HG02759 (cell line): ENCODE measurements around the gene RESF1.

Experiments used
- ATAC-seq: cut with Tn5 transposase; IDR thresholded peaks from one replicate; pipeline ENCODE4 v1.9.1; 2021; ENCODE audit warnings: mild to moderate bottlenecking, moderate library complexity; ENCODE audit not compliant: unreplicated experiment

Gene RESF1

DNA sequence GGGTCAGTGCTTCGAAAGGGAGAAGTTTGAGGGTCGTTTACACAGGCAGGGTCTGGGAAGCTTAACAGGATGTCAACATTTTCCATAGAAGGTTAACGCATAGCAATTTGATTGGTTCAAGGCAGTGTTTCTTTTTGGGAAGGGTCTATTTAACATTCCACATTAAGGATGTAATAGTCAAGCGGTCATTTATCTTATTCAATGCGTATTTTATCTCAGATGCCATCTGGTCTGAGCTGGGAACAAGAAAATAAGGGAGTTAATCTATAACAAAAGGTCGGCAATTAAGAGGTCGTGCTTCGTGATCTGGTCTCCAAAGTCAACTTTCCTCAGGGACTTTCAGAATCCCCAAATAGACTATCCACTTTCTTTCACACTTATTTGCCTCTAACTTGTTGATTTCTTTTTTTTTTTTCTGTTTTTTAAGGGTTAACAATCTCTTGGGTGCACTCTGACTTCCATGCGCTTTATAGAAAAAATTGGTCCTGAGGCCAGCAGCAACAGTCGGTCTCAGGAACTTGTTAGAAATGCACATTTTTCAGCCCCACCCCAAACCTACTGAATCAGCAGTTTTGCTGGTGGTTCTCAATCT lies 550 bp upstream of the RESF1 start:
- no peak for ATAC-seq

DNA sequence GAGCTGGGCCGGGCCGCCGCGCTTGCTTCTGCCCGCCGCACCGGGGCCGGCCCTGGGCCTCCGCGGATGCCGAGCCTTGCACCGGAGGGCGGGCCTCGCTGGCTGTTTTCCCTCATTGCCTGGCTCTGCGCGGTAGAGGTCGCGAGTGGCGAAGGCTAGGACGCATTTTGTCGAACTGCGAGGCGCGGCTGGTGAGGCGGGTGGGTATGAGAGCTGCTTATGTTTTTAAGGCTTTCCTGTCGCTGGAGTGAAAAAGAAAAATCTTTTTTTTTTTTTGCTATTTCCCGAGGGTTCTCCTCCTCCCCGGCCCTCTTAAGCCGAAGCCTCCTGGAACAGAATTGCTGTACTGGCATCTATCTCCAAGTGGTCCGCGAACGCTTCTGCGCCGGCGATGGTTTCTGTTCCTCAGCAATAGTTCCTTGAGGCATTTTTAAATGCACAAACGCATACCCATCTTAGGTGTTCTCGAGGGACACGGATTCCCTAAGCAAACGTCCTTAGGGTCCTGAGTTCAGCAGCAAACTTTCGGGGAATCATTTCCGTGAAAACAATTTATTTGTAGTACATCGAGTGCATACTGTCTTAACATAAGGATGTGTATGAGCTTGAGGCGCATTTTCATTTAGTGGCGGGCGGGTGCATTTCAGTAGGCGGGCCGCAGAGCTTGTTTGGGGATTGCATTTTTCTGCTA lies 631 bp downstream of the RESF1 start:
- ATAC-seq = peak; percentile 50

DNA sequence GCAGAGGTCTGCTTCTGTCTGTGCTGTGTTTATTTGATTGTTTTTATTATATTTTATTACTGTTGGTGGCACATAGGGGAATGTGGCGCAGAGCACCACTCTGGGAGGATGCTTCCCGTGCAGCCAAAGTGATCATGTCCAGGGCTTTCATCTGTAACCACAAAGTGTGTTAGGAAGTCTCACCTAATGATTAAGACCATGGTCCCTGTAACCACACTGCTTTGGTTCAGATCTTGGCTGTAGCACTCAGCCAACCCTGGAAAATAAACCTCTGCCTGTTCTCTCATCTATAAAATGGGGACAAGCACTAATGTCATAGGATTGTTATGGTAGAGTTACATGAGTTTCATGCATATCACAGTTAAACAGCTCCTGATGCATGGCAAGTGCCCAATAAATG lies 1.9 kb downstream of the RESF1 start:
- no peak for ATAC-seq

DNA sequence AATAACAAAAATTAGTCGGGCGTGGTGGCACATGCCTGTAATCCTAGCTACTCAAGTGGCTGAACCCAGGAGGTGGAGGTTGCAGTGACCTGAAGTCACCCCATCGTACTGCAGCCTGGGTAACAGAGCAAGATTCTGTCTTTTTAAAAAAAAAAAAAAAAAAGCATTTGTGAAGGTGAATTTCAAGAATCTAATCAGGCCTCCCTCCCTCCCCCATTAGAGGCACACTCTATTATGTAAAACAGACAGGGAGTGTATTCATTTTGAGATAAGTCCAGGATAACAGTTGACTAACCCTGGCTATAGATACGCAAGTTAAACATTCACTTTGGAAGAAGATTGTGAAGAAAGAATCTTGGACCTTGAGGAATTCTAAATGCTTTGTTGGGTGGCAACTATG lies 2.9 kb downstream of the RESF1 start:
- ATAC-seq = no peak

DNA sequence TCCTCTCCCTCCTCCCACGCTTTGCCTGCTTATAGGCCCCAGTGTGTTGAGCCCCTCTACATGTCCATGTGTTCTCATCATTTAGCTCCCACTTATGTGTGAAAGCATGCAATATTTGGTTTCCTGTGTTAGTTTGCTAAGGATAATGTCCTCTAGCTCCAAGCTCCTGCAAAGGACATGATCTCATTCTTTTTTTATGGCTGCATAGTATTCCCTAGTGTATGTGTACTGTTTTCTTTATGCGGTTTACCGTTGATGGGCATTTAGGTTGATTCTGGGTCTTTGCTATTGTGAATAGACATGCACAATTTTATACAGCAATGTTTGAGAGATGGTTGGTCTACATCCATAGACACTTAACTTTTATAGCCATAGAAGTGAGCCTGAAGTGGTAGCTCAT lies 5.1 kb downstream of the RESF1 start:
- ATAC-seq = no peak

DNA sequence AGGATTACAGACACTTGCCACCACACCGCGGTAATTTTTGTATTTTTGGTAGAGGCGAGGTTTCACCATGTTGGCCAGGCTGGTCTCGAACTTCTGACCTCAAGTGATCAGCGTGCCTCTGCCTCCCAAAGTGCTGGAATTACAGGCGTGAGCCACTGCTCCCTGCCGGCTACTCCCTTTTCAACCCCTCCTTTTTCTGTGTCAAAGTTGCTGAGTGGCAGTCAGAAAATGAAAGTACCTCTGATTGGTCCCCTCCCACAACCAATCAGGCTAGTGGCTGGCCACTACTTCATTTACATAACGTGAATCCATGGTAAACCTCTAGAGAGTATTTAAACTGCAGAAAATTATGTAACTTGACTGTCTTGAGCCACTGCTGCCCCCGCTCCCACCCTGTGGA lies 5.9 kb downstream of the RESF1 start:
- no peak for ATAC-seq

DNA sequence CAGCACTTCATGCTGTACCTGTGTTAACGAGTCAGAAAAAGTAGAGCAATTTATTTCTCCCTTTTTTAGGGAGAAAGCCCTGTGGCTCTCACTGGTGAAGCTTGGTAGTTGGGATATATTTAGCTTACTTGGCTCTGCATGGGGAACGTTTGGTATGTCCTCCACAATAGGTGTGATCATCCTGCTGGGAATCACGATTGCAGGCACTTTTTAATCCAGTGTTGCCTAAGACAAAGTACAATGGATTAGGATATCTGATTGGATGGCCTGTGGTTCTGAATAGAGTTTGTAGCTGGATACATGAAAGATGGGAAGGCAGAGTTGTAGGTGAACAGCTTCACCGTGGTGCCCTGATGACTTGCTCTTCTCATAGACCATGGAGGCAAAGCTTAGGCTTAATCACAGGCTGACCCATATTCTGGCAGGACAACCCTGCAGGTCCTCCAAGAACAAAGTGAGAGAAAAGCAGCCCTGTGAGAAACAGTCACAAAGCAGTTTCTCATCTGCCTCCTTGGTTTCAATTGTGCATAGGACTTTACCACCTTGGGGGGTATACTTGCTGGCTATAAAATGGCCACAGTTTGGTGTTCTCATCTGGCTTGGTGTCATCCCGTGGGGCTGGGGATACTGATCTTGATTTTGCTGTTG lies 7.5 kb downstream of the RESF1 start:
- ATAC-seq = no peak

DNA sequence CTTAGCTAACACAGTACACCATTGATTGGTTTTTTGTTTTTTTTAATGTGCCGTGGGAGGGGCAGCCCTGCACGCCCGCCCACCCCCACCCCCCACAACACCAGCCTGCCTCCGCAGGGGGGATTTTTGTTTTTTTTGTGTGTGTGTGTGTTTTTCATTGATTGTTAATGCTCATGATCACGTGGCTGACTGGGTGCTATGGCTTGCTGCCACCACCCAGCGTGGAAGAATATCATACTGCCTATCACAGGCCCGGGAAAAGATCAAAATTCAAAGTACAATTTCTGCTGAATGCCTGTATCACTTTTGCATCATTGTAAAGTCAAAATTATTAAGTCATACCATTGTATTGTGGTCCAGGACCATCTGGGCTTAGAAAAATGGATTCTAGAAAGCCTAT lies 8.3 kb downstream of the RESF1 start:
- no peak for ATAC-seq

DNA sequence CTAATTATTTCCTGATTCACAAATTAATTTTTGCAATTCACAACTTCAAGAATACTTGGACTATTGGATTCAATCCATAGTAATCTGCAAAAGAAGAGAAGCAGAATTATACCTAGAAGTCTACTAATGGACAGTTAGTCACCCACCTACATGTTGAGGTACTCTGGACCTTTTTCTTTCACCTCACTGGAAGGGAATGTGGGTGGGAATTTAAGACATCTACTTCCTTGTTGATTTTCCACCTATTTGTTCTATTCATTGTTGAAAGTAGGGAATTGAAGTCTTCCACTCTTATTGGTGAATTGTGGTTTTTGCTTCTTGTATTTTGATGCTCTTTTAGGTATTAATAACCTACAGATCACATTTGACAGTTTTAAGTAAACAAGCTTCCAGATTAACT lies 11.0 kb downstream of the RESF1 start:
- no peak for ATAC-seq

DNA sequence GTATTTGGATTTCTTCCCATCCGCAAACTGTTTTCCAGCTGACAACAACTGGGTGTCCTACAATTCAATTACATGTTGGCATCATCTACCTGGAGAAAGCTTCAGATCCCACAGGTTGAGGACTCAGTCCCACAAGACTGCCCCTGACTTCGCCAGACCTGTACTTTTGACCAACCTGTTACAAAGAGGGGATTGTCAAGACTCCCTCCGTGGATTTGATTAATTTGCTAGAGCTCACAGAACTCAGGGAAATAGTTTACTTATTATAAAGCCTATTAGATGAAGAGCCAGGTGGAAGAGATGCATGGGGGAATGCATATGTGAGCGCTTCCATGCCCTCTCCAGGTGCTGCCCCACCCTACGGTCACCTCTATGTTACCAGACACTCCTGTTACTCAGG lies 14.6 kb downstream of the RESF1 start:
- no peak for ATAC-seq

DNA sequence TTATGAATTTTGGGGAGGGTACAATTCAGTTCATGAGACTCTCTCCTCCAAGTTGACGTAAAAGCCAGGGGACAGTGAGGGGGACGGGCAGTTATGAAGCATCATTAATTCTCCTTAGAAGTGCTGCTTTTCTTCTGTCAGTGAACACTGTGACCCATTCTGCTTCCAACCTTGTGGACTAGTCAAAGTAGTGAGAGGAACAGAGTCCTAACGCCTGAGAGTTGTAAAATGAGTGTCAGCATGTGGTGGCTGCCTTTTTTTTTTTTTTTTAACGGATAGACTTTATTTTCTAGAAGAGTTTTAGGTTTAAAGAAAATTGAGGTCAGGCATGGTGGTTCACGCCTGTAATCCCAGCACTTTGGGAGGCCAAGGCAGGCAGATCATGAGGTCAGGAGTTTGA lies 15.5 kb downstream of the RESF1 start:
- ATAC-seq = no peak

DNA sequence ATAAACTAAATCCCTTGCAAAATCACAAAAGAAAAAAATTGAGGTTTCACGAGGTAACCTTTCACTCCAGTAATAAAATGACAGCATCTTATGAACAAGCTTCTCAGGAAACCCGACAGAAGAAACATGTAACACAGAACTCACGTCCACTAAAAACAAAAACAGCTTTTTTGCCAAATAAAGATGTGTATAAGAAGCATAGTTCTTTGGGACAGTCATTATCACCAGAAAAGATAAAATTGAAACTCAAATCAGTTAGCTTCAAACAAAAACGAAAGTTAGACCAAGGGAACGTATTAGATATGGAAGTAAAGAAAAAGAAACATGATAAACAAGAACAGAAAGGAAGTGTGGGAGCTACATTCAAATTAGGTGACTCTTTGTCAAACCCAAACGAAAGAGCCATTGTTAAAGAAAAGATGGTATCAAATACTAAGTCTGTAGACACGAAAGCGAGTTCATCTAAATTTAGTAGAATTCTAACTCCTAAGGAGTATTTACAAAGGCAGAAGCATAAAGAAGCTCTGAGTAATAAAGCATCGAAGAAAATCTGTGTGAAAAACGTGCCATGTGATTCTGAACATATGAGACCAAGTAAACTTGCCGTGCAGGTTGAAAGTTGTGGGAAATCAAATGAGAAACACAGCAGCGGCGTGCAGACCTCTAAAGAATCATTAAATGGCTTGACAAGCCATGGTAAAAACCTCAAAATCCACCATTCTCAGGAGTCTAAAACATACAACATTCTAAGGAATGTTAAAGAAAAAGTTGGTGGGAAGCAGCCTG lies 25.8 kb downstream of the RESF1 start:
- ATAC-seq = no peak

DNA sequence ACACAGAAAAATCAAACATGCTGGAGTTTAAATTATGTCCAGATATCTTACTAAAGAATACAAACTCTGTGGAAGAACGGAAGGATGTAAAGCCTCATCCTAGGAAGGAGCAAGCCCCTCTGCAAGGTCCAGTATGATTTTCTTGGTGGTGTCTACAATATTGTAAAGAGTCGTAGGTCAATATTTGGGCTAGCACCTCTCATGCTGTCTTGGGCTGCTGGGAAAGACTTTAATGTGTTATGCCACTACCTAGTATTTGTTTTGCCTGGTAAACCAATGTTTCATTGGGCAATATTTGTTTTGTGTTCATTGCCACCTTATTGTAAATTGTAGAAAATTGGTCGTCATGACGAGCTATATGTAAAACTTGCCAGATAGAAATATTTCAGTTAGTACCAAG lies 26.6 kb downstream of the RESF1 start:
- no peak for ATAC-seq

DNA sequence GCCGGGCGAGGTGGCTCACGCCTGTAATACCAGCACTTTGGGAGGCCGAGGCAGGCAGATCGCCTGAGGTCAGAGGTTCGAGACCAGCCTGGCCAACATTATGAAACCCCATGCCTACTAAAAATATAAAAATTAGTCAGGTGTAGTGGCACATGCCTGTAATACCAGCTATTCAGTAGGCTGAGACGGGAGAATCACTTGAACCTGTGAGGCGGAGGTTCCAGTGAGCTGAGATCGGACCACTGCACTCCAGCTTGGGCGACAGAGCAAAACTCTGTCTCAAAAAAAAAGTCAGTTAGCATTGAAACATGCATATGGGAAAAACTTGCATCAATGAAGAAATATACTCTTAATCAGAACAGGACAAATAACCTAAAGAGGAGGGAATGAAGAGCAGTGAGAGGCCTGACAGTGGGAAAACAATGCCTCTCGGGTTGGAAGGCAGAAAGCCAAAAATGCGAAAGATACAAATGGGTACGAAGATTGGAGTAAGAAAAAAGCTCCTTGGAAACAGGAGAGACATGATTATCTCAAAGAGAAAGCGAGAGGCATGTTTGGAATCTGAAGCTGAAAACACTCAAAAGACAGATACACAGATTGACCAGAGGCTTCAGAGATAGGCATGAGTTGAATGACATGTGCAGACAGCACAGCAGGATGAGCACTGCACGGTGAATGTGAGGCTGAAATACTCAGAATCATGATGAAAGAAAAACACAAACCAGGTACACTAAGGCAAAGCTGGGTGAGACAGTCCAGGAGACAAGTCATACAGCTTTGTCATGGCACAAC lies 30.6 kb downstream of the RESF1 start:
- ATAC-seq = no peak

DNA sequence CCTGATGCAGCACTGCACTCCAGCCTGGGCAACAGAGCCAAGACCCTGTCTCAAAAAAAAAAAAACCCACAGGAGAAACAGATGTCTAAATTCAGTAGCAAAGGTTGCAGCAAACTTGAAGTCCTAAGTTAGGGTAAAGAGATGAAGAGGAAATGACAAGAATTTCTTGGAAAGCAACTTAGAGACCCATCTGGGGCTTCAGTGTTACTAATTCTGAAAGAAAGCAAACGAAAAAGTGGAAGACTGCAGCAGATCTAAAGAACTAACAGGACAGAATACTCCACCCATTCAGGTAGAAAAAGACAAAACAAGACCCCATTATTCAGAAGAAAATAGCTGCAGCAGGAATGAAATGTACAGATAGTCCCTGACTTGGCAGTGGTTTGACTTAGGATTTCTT lies 31.9 kb downstream of the RESF1 start:
- ATAC-seq = no peak

DNA sequence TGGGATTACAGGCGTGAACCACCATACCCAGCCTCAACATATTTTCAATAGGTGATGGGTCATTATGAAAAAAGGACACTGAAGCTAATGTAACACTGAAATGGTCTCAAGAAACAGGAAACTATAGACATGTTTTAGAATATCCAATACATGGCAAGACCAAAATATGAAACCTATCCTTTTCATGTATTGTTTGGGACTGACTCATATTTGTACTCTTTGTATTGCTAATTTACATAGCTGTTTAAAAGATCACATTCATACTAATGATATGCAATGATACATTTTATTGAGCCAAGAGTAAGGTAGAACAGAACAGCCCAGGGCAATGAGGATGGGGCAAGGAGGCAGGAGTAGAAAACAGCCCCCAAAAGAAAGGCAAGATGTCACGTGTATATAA lies 32.6 kb downstream of the RESF1 start:
- peak; percentile 45 for ATAC-seq

DNA sequence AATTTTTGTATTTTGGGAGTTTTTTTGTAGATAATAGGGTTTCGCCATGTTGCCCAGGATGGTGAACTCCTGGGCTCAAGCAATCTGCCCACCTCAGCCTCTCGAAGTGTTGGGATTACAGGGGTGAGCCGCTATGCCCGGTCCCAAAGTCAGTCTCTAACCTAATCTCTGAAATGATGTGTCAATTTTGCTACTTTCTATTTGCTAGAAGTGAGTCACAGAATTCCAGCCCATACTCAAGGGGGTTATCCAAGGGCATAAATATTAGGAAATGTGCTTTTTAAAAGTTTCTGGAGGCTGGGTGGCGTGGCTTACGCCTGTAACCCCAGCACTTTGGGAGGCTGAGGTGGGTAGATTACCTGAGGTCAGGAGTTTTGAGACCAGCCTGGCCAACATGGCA lies 40.5 kb downstream of the RESF1 start:
- ATAC-seq = no peak

DNA sequence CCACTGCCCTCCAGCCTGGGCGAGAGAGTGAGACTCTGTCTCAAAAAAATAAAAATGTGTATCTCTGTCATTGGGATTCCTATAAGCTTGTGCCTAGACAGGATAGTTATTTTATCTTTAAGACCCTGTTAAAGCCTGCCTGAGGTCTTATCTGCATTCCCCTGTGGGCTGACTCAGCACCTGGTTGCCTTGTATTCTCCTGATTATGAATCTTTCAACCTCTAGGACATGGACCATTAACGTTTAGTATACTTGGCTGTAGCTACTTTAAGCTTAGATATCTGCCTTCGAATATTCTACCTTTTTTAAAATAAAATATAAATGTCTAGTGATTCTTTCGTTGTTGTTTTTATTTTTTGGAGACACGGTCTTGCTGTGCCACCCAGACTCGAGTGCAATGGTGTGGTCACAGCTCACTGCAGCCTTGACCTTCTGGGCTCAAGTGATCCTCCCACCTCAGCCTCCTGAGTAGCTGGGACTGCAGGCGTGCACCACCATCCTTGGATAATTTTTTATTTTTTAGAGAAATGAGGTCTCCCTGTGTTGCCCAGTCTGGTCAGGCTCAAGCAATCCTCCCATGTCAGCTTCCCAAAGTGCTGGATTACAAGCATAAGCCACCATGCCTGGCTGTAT lies 41.3 kb downstream of the RESF1 start:
- ATAC-seq = no peak

DNA sequence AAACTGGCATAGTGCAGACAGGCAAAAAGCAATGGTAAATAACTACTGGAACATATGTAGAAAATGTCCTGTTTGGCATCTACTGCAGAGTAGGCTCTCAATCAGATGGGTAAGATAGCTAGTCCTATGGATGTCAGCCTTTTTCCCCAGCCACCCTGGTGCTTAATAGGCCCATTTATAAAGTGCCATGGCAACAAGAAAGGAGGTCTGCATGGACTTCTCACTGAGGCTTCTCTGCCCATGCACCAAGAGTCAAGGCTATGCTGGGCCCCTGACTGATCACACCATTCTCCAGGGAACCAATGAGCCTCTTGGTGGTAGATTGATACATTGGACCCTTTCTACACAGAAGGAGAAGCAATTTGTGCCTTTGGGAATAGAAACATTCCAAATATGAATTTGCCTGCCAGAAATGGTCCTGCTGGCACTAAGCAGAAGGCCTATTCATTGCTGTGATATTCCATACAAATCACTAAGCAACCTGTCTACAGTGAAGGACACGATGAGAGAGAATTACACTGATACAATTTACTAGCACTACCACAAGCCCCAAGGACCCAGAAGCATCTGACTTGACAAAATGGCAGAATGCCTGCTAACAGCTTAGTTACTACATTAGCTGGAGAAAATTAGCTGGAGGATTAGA lies 43.8 kb downstream of the RESF1 start:
- no peak for ATAC-seq

DNA sequence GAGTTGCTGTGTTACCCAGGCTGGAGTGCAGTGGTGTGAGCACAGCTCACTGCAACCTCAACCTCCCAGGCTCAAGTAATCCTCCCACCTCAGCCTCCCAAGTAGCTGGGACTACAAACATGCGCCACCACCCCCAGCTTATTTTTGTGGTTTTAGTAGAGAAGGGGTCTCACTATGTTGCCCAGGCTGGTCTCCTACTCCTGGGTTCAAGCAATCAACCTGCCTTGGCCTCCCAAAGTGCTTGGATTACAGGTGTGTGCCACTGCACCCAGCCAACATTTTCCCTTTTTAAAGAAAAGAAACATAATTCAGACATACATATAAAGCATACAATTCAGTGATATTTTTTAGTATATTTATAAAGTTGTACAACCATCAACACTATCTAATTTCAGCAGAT lies 44.4 kb downstream of the RESF1 start:
- no peak for ATAC-seq
